T-cell (primary cell): ENCODE measurements around the gene TOM1L2. TPM values are rescaled to one million over a fixed set of nuclear protein-coding genes. Genes with fewer than 3 reads are reported as not detected.
"Not testable (repeated sequence)": the region's sequence is repeated elsewhere in the genome, so short reads cannot be mapped to it uniquely, and the experiment has no call there.

Experiments used
- ATAC-seq, 4 experiments: fragments of 200-7000 bp in 3 of 4; fragments of 150-1000 bp in 1 of 4; cut with Tn5 transposase; replicated peaks in 1 of 4; 1 replicate in 3 of 4; 2 replicates in 1 of 4; pipeline ENCODE4 v1.10.0; 2021; ENCODE audit warnings: moderate library complexity in 3 of 4, mild to moderate bottlenecking in 2 of 4, moderate number of reproducible peaks in 1 of 4
- CTCF ChIA-PET, 2 donors: fragments of 300-600 bp; sonication (Branson Sonifier 250); formaldehyde crosslinking; loops; one replicate each; lab custom pipeline; 2022; ENCODE audit warnings: antibody characterized with exemption in 2 of 2; lab: Charles Lee
- POLR2A ChIA-PET, 2 donors: fragments of 300-600 bp; sonication (Branson Sonifier 250); formaldehyde crosslinking; loops; one replicate each; lab custom pipeline; 2022; ENCODE audit warnings: antibody characterized with exemption in 2 of 2; lab: Charles Lee
- DNase-seq, 35 experiments: peaks; one replicate each; pipeline versions ENCODE4 v3.0.0 to v3.0.0-alpha.2; 2013 to 2023
- H3K27ac ChIP-seq: one replicate; pipeline ENCODE4 v1.5.1; 2013; ENCODE audit warnings: low read length
- H3K27me3 ChIP-seq, 2 experiments: replicated peaks in 1 of 2; 1 replicate in 1 of 2; 2 replicates in 1 of 2; pipeline versions ENCODE4 v1.6.1 to v1.7.0; 2013; ENCODE audit warnings: low read length in 1 of 2, mixed read lengths in 1 of 2; ENCODE audit not compliant: control insufficient read depth in 2 of 2, insufficient read depth in 2 of 2; ENCODE audit errors: extremely low read depth in 1 of 2
- H3K36me3 ChIP-seq, 2 donors: 1 replicate in 1 of 2; 2 replicates in 1 of 2; pipeline versions ENCODE4 v1.6.1 to v1.7.0; 2013; ENCODE audit warnings: low read length in 1 of 2; ENCODE audit not compliant: control insufficient read depth in 2 of 2, insufficient read depth in 1 of 2; ENCODE audit errors: extremely low read depth in 1 of 2
- H3K4me1 ChIP-seq, 2 experiments: 1 replicate in 1 of 2; 2 replicates in 1 of 2; pipeline versions ENCODE4 v1.6.1 to v1.7.0; 2013; ENCODE audit warnings: low read length in 2 of 2, mixed read lengths in 1 of 2; ENCODE audit not compliant: insufficient read depth in 2 of 2, control insufficient read depth in 1 of 2; ENCODE audit errors: extremely low read depth in 1 of 2
- H3K4me3 ChIP-seq, 2 donors: 1 replicate in 1 of 2; 2 replicates in 1 of 2; pipeline versions ENCODE4 v1.5.1 to v1.7.0; 2013; ENCODE audit warnings: mild to moderate bottlenecking in 2 of 2, low read length in 1 of 2, moderate library complexity in 1 of 2; ENCODE audit not compliant: control insufficient read depth in 1 of 2; ENCODE audit errors: extremely low read depth in 1 of 2
- H3K9me3 ChIP-seq: 2 replicates; pipeline ENCODE4 v1.7.0; 2013
- H3K27ac Mint-ChIP-seq, 2 donors: one replicate each; pipeline ENCODE4 v1.8.0; 2020 to 2021; ENCODE audit warnings: mild to moderate bottlenecking in 2 of 2, mixed read lengths in 2 of 2
- H3K27me3 Mint-ChIP-seq, 2 donors: one replicate each; pipeline ENCODE4 v1.8.0; 2021 to 2022; ENCODE audit warnings: mixed read lengths in 2 of 2
- H3K36me3 Mint-ChIP-seq: one replicate; pipeline ENCODE4 v1.8.0; 2021; ENCODE audit warnings: mixed read lengths
- H3K4me1 Mint-ChIP-seq, 3 donors: one replicate each; pipeline ENCODE4 v1.8.0; 2020 to 2022; ENCODE audit warnings: mixed read lengths in 3 of 3, mild to moderate bottlenecking in 1 of 3
- H3K4me3 Mint-ChIP-seq, 3 donors: one replicate each; pipeline ENCODE4 v1.8.0; 2020 to 2022; ENCODE audit warnings: mild to moderate bottlenecking in 3 of 3, mixed read lengths in 3 of 3, moderate library complexity in 3 of 3
- H3K9me3 Mint-ChIP-seq, 3 donors: one replicate each; pipeline ENCODE4 v1.8.0; 2020 to 2022; ENCODE audit warnings: mixed read lengths in 3 of 3
- WGBS: methylation state at CpG from one replicate; pipeline ENCODE4 v1.1.5; 2013; ENCODE audit warnings: missing lambda C conversion rate; ENCODE audit not compliant: insufficient coverage; 5-methylcytosine and 5-hydroxymethylcytosine counted together
- total RNA-seq, 35 experiments: library from RNA in 6 of 35; stranded (reverse) in 6 of 35; fragments of 120-200 nt in 1 of 35; gene quantifications; one replicate each; pipeline versions ENCODE4 v1.2.1 to v1.2.4 and lab custom pipeline; 2013 to 2026

Gene TOM1L2
- total RNA-seq, 5 donors from 2014 or later (not counting 1 experiment from before 2014, with no cell fraction given): 57.5 to 71.5 (median 61.9) TPM

DNA sequence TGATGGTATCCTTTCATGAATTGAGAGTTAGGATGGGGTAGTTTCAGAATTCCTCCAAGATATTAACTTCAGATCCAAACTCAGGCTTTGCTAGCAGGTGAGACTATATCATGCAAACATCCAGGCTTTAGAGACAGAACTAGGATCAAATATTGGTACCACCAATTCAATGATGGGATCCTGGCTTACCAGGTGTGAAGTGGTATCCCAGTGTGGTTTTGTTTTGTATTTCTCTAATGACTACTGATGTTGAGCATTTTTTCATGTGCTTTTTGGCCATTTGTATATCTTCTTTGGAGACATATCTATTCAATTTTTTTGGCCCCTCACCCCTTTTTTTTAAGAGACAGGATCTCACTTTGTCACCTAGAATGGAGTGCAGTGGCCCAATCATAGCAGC lies 57.0 kb downstream of the TOM1L2 start:
- POLR2A ChIA-PET: no interaction called here
- peaks cover 0 to 10% of the 10 kb centered on the region in 2 experiments for H3K4me1 ChIP-seq
- ATAC-seq: no peak

GRCh38 chr17:17913695-17914332 lies 58.4 kb downstream of the TOM1L2 start:
- Histone ChIP-seq H3K27me3 (no peaks in the 10 kb centered on the region), H3K4me1 (peaks cover 0 to 6% of the 10 kb centered on the region in 2 experiments), H3K4me3 (no peak overlapping the region), H3K36me3 (no peaks in the 10 kb centered on the region), H3K9me3 (no peaks in the 10 kb centered on the region), H3K27ac (no peak overlapping the region)
- Mint-ChIP-seq H3K4me3 (no peak overlapping the region), H3K36me3 (peaks cover 9% of the 10 kb centered on the region), H3K4me1 (peaks cover 11 to 15% (median 14%) of the 10 kb centered on the region in 3 donors), H3K27me3 (no peaks in the 10 kb centered on the region), H3K9me3 (no peaks in the 10 kb centered on the region), H3K27ac (peak overlapping the region in 1 of 2 donors; percentile 67)
- 71% methylated on average over 1 of the region's 4 CpGs for WGBS
- ATAC-seq (peak in 3 of 4 experiments; percentile 86 to 99 (median 96)), DNase-seq (peak in 3 of 35 experiments; percentile 15 to 45 (median 33))
- CTCF ChIA-PET: no interaction called here
- POLR2A ChIA-PET: no interaction called here

More for the DNA sequence above, 57.0 kb downstream of the TOM1L2 start:
- no peak for DNase-seq
- H3K9me3 Mint-ChIP-seq: no peaks in the 10 kb centered on the region
- no peak overlapping the region for H3K27ac Mint-ChIP-seq
- peaks cover 9% of the 10 kb centered on the region for H3K36me3 Mint-ChIP-seq
- no peaks in the 10 kb centered on the region for H3K9me3 ChIP-seq
- CTCF ChIA-PET: interaction anchor here in 1 of 2 donors (0.6 kb wide), 1 partner anchor 11 kb away, joined by 3 read pairs; no protein-coding TSS in a partner anchor
- no peaks in the 10 kb centered on the region for H3K27me3 Mint-ChIP-seq
- H3K4me1 Mint-ChIP-seq: peaks cover 18 to 22% (median 21%) of the 10 kb centered on the region in 3 donors
- H3K4me3 Mint-ChIP-seq: no peak overlapping the region
- no peak overlapping the region for H3K27ac ChIP-seq
- no peaks in the 10 kb centered on the region for H3K27me3 ChIP-seq
- no peaks in the 10 kb centered on the region for H3K36me3 ChIP-seq
- H3K4me3 ChIP-seq: no peak overlapping the region

- H3K27ac ChIP-seq, H3K4me1 ChIP-seq, H3K36me3 Mint-ChIP-seq, H3K4me3 Mint-ChIP-seq, POLR2A ChIA-PET, H3K27me3 ChIP-seq, H3K9me3 ChIP-seq, H3K9me3 Mint-ChIP-seq, CTCF ChIA-PET, H3K27ac Mint-ChIP-seq, ATAC-seq, H3K27me3 Mint-ChIP-seq, H3K36me3 ChIP-seq, H3K4me3 ChIP-seq, DNase-seq: not testable (repeated sequence)
- no CpG with 5 or more reads among the region's 27 CpGs for WGBS
- peaks cover 11 to 15% (median 14%) of the 10 kb centered on the region in 3 donors for H3K4me1 Mint-ChIP-seq
These were observed 59.9 kb downstream of the TOM1L2 start for GRCh38 chr17:17912336-17912735.

DNA sequence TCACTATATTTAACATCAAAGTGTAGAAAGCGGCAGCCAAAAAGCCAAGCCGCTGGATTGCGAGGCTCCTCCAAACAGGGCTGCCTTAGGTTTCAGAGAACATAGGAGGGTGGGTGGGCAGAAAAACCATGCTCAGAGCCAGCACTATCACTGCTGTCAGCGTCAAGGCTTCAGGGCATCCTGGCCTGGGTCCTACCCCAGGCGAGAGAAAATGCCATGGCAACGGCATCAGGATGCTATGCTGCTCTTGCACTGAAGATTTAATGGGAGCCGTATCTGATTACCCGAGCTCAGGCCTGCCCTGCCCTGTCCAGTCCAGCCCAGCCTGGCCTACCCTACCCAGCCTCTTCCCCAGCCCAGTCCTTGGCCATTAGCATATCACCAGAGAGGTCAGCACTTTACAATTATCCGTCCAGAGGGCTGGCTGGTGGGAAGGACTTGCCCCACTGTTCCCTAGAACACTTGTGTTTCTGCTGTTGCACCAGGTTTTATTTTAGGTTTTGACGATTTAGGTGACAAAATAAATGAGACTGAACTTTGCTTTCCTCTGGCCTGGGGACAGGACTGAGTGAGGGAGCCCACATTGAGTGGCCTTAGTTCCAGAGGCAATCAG lies 61.1 kb downstream of the TOM1L2 start:
- Mint-ChIP-seq H3K4me3 (no peak overlapping the region), H3K36me3 (peaks cover 15% of the 10 kb centered on the region), H3K27me3 (no peaks in the 10 kb centered on the region), H3K27ac (no peak overlapping the region), H3K9me3 (no peaks in the 10 kb centered on the region), H3K4me1 (peaks cover 11 to 14% (median 12%) of the 10 kb centered on the region in 3 donors)
- H3K4me3 ChIP-seq: no peak overlapping the region
- peaks cover 0 to 6% of the 10 kb centered on the region in 2 experiments for H3K4me1 ChIP-seq
- no peaks in the 10 kb centered on the region for H3K9me3 ChIP-seq
- no peak overlapping the region for H3K27ac ChIP-seq
- CTCF ChIA-PET: no interaction called here
- ATAC-seq: no peak
- H3K27me3 ChIP-seq: no peaks in the 10 kb centered on the region
- no peak for DNase-seq
- POLR2A ChIA-PET: interaction anchor here in 1 of 2 donors (0.5 kb wide), 1 partner anchor 1680 kb away, joined by 4 read pairs; no protein-coding TSS in a partner anchor
- 80% methylated on average over 9 of the region's 10 CpGs for WGBS
- peaks cover 0 to 9% of the 10 kb centered on the region in 2 donors for H3K36me3 ChIP-seq

- ChIA-PET CTCF (no interaction called here), POLR2A (no interaction called here)
- H3K27ac Mint-ChIP-seq: no peak overlapping the region
- H3K4me1 ChIP-seq: peaks cover 0 to 6% of the 10 kb centered on the region in 2 experiments
- DNase-seq (no peak), ATAC-seq (no peak)
- WGBS: 100% methylated on average over 2 of the region's 4 CpGs
- H3K27ac ChIP-seq: no peak overlapping the region
- H3K4me1 Mint-ChIP-seq: peaks cover 11 to 14% (median 12%) of the 10 kb centered on the region in 3 donors
- H3K4me3 Mint-ChIP-seq: no peak overlapping the region
- no peaks in the 10 kb centered on the region for H3K9me3 ChIP-seq
- peaks cover 0 to 13% of the 10 kb centered on the region in 2 donors for H3K36me3 ChIP-seq
- H3K36me3 Mint-ChIP-seq: peaks cover 25% of the 10 kb centered on the region
- H3K4me3 ChIP-seq: no peak overlapping the region
- no peaks in the 10 kb centered on the region for H3K9me3 Mint-ChIP-seq
- no peaks in the 10 kb centered on the region for H3K27me3 ChIP-seq
- H3K27me3 Mint-ChIP-seq: no peaks in the 10 kb centered on the region
These were observed 62.1 kb downstream of the TOM1L2 start for GRCh38 chr17:17910060-17910459.

- POLR2A ChIA-PET: no interaction called here
- no peak overlapping the region for H3K4me3 Mint-ChIP-seq
- no peaks in the 10 kb centered on the region for H3K27me3 ChIP-seq
- no peak overlapping the region for H3K4me3 ChIP-seq
- H3K36me3 ChIP-seq: peaks cover 0 to 16% of the 10 kb centered on the region in 2 donors
- 96% methylated on average over 5 of the region's 5 CpGs for WGBS
- H3K36me3 Mint-ChIP-seq: peaks cover 26% of the 10 kb centered on the region
- H3K9me3 Mint-ChIP-seq: no peaks in the 10 kb centered on the region
- H3K27ac Mint-ChIP-seq: no peak overlapping the region
- H3K4me1 Mint-ChIP-seq: peaks cover 5 to 7% (median 6%) of the 10 kb centered on the region in 3 donors
- no peaks in the 10 kb centered on the region for H3K9me3 ChIP-seq
- H3K27ac ChIP-seq: no peak overlapping the region
- CTCF ChIA-PET: no interaction called here
- H3K4me1 ChIP-seq: peaks cover 0 to 3% of the 10 kb centered on the region in 2 experiments
- ATAC-seq: no peak
- DNase-seq: no peak
- no peaks in the 10 kb centered on the region for H3K27me3 Mint-ChIP-seq
These were observed 63.1 kb downstream of the TOM1L2 start for GRCh38 chr17:17909078-17909477.
